PC-9 (cell line): ENCODE results near the gene FOSB. TPM values are rescaled to one million over a fixed set of nuclear protein-coding genes. Genes with fewer than 3 reads are reported as not detected.

ENCODE experiments used
- BruUV-seq: library from RNA; stranded (reverse); fragments of 400-500 nt; replicated peaks from 2 replicates; lab custom pipeline; 2021; lab: Mats Ljungman, UMichigan
- CTCF ChIA-PET: fragments of 300-600 bp; sonication (Branson Sonifier 250); formaldehyde crosslinking; loops from one replicate; lab custom pipeline; 2022; ENCODE audit warnings: antibody characterized with exemption; lab: Charles Lee
- POLR2A ChIA-PET: fragments of 300-600 bp; sonication (Branson Sonifier 250); formaldehyde crosslinking; loops from one replicate; lab custom pipeline; 2022; ENCODE audit warnings: antibody characterized with exemption; ENCODE audit not compliant: unreplicated experiment; lab: Charles Lee
- DNase-seq, 2 experiments: peaks; one replicate each; pipeline versions ENCODE4 v3.0.0 to v3.0.0-alpha.2; 2015 to 2022; ENCODE audit warnings: mixed read lengths in 1 of 2
- H2AFZ ChIP-seq: fragments of 200-600 bp; sonication (generic); 2 replicates; pipeline ENCODE4 v1.8.1; 2017; ENCODE audit warnings: antibody characterized with exemption
- H3F3A ChIP-seq: fragments of 200-600 bp; sonication (generic); 2 replicates; pipeline ENCODE4 v1.8.1; 2017; ENCODE audit warnings: antibody characterized with exemption, mild to moderate bottlenecking, low read depth; ENCODE audit not compliant: insufficient read depth
- H3K27ac ChIP-seq: fragments of 200-600 bp; sonication (generic); 2 replicates; pipeline ENCODE4 v1.6.1; 2016; ENCODE audit warnings: mixed run types
- H3K27me3 ChIP-seq: fragments of 200-600 bp; sonication (generic); 2 replicates; pipeline ENCODE4 v1.6.1; 2016; ENCODE audit warnings: low read depth, mixed run types; ENCODE audit not compliant: insufficient read depth
- H3K36me3 ChIP-seq: fragments of 200-600 bp; sonication (generic); 2 replicates; pipeline ENCODE4 v1.6.1; 2016; ENCODE audit warnings: low read depth, mixed run types
- H3K4me1 ChIP-seq: fragments of 200-600 bp; sonication (generic); replicated peaks from 2 replicates; pipeline ENCODE4 v1.6.1; 2016; ENCODE audit warnings: mixed run types; ENCODE audit not compliant: insufficient read depth
- H3K4me2 ChIP-seq: fragments of 200-600 bp; sonication (generic); 2 replicates; pipeline ENCODE4 v1.6.1; 2017; ENCODE audit warnings: mixed run types
- H3K4me3 ChIP-seq: fragments of 200-600 bp; sonication (generic); 2 replicates; pipeline ENCODE4 v1.6.1; 2016; ENCODE audit warnings: mixed run types
- H3K79me2 ChIP-seq: fragments of 200-600 bp; sonication (generic); 2 replicates; pipeline ENCODE4 v1.6.1; 2017; ENCODE audit warnings: low read depth, mixed run types
- H3K9me2 ChIP-seq: fragments of 200-600 bp; sonication (generic); 2 replicates; pipeline ENCODE4 v1.8.1; 2017; ENCODE audit warnings: mild to moderate bottlenecking; ENCODE audit not compliant: insufficient read depth
- H3K9me3 ChIP-seq: fragments of 200-600 bp; sonication (generic); 2 replicates; pipeline ENCODE4 v1.8.1; 2016; ENCODE audit warnings: low read depth; ENCODE audit not compliant: insufficient read depth
- H4K20me1 ChIP-seq: fragments of 200-600 bp; sonication (generic); 2 replicates; pipeline ENCODE4 v1.8.1; 2017; ENCODE audit not compliant: insufficient read depth
- EZH2 ChIP-seq: fragments of 200-600 bp; sonication (generic); IDR thresholded peaks from 2 replicates; pipeline ENCODE4 v1.8.0; 2017; ENCODE audit warnings: antibody characterized with exemption, low read depth
- intact Hi-C: fragments of 100-400 bp; cut with micrococcal nuclease; formaldehyde crosslinking; loops from one replicate; pipeline ENCODE4 v1.10.0; 2022; ENCODE audit not compliant: unreplicated experiment
- total RNA-seq: library from RNA; stranded (reverse); gene quantifications from 2 replicates; pipeline ENCODE4 v1.2.3, GENCODE V29; 2021
- TF ChIP-seq, protein P1 (sequence below): fragments of 200-600 bp; sonication (generic); conservative IDR thresholded peaks from 2 replicates; pipeline ENCODE4 v1.6.1; 2017; ENCODE audit warnings: mixed run types, antibody characterized with exemption, mild to moderate bottlenecking, moderate library complexity

Gene FOSB
- total RNA-seq, 1 experiment from 2014 or later = 7.9 TPM

DNA sequence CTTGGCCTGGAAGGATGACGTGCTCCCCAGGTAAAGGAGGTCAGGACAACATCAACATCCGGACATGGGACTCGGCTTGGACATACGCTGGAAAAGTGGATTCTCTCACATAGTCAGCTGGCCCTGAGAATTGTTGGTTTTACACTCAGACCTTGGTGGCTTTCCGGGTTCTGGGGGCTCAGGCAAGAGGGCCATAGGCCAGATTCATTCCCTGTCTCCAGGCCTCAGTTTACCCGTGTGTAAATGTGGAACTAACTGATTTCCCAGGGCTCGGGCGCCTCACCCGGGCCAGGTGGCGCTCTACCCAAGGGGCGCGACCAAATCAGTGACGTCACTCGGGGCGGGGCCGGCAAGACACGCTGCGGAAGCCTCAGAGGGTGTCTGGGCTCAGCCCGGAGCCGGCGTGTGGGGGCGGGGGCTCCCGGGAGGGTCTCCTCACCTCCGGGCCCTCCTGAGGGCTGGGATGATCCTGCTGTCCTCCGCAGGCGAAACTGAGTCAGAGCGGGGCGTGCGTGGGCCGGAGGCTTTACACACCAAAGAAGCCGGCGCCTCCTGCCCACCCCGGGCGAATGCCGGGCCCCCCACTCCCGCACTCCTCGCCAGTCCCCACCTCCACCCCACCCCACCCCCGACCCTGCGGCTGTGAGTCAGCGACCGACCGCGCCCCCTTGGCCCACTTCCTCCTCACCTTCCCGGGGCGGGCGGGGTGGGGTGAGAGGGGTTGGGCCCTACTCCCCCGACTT, 38.6 kb downstream of the FOSB start:
- DNase-seq = peak; percentile 85 to 96
- Histone ChIP-seq H3K4me3 (peak overlapping the region; percentile 97), H3K27me3 (no peaks in the 10 kb centered on the region), H3K4me2 (peak overlapping the region; percentile 99), H3K36me3 (no peaks in the 10 kb centered on the region), H3K27ac (peak overlapping the region; percentile 95), H4K20me1 (peaks cover 20% of the 10 kb centered on the region), H3K4me1 (peaks cover 21% of the 10 kb centered on the region), H3K9me2 (no peaks in the 10 kb centered on the region), H3K9me3 (no peaks in the 10 kb centered on the region), H3K79me2 (peaks cover 50% of the 10 kb centered on the region), H2AFZ (peak overlapping the region; percentile 90), H3F3A (peaks cover 46% of the 10 kb centered on the region)
- intact Hi-C loops = loop anchor here (1.0 to 5.0 kb wide), 2 partner anchors 78 to 136 kb away; partner anchors contain the start of gene OPA3
- CTCF ChIA-PET = interaction anchor here (0.7 to 0.8 kb wide), 2 partner anchors 171 to 377 kb away, joined by 3 read pairs; no protein-coding TSS in a partner anchor
- TF ChIP-seq, protein P1, sequence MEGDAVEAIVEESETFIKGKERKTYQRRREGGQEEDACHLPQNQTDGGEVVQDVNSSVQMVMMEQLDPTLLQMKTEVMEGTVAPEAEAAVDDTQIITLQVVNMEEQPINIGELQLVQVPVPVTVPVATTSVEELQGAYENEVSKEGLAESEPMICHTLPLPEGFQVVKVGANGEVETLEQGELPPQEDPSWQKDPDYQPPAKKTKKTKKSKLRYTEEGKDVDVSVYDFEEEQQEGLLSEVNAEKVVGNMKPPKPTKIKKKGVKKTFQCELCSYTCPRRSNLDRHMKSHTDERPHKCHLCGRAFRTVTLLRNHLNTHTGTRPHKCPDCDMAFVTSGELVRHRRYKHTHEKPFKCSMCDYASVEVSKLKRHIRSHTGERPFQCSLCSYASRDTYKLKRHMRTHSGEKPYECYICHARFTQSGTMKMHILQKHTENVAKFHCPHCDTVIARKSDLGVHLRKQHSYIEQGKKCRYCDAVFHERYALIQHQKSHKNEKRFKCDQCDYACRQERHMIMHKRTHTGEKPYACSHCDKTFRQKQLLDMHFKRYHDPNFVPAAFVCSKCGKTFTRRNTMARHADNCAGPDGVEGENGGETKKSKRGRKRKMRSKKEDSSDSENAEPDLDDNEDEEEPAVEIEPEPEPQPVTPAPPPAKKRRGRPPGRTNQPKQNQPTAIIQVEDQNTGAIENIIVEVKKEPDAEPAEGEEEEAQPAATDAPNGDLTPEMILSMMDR = peak; percentile 74
- TF ChIP-seq EZH2 = no peak
- POLR2A ChIA-PET = no interaction called here
- no TSS peak for BruUV-seq

DNA sequence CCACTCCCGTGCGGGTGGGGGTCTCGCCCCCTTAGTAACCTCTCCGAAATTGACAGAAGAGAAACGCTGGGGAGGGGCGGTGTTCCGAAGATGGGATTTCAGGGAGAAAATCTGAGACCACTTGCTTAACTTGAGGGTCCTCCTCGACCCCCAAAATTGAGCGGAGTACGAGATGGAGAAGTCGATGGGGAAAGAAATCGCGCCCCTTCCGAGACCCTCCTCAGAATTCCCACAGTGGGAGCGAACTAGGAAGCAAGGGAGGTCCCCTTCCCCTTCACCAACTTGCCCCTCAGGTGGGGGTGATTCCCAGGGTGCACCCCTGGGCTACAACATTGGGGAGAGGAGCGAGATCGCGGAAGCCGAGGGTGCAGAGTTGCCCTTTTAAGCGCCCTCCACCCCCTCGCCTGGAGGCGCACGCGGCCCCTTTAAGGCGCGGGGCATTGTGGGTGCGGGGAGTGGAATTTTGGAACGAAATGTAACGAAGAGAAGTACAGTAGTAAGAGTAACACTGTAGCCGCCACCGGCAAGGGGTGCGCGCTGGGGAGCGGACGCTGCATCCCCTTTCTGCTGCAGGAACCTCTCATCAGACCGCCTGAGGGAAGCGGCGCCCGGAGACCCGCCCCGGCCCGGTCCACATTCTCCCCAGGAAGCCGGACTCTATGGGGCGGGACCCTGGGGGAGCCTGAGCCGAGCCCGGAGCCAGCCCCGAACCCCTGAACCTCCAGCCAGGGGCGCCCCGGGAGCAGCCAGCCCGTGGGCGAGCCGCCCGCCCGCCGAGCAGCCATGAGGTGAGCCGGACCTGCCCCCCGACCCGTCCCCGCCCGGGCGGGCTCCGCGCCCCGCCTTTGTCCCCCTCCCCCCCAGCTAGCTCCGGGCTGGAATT, 39.4 kb downstream of the FOSB start, which contains the start of gene VASP:
TSS of gene VASP (plus strand) at position 491 of the 883 bp plus-strand sequence. CDS start at position 784, 293 bp downstream.
- DNase-seq = peak; percentile 82 to 87

More for the DNA sequence above, 39.4 kb downstream of the FOSB start, which contains the start of gene VASP:
- Histone ChIP-seq H3K27me3 (no peaks in the 10 kb centered on the region), H3K36me3 (no peaks in the 10 kb centered on the region), H3K4me3 (peak within 1 kb of the TSS; percentile 97), H2AFZ (peak within 1 kb of the TSS; percentile 90), H3K9me2 (no peaks in the 10 kb centered on the region), H3K9me3 (no peaks in the 10 kb centered on the region), H3K4me2 (peak within 1 kb of the TSS; percentile 99), H3K27ac (peak within 1 kb of the TSS; percentile 95), H3K4me1 (peaks cover 21% of the 10 kb centered on the region), H4K20me1 (peaks cover 26% of the 10 kb centered on the region), H3F3A (peaks cover 38% of the 10 kb centered on the region), H3K79me2 (peaks cover 58% of the 10 kb centered on the region)
- intact Hi-C loops = loop anchor here (1.0 to 5.0 kb wide), 2 partner anchors 77 to 135 kb away; partner anchors contain the start of gene OPA3
- ChIA-PET POLR2A (interaction anchor here (0.7 to 0.8 kb wide), 2 partner anchors 170 to 468 kb away, joined by 7 to 8 read pairs; no protein-coding TSS in a partner anchor), CTCF (no interaction called here)
- no TSS peak for BruUV-seq
- no peak for TF ChIP-seq EZH2
- TF ChIP-seq, protein P1 = no peak
